Activated CD8-positive, alpha-beta memory T cell treated with anti-CD3 and anti-CD28 coated beads for 24 hours (primary cell): ENCODE data around the gene TRMT11.
"Not testable (repeated sequence)": the region's sequence is repeated elsewhere in the genome, so short reads cannot be mapped to it uniquely, and the experiment has no call there.

Experiments used
- DNase-seq: peaks from one replicate; pipeline ENCODE4 v3.0.0-alpha.2; 2020

The TRMT11 gene

GRCh38 chr6:125986301-125987025 is at the start of gene TRMT11:
Gene TRMT11 (plus strand): TSS chr6:125986540. CDS start chr6:125986551, 11 bp downstream.
- DNase-seq: peak; percentile 91

GRCh38 chr6:125939026-125939425 is 47.3 kb upstream of the TRMT11 start:
- DNase-seq: no peak

- DNase-seq: no peak
Observed at GRCh38 chr6:125939791-125940190, 46.5 kb upstream of the TRMT11 start.

- DNase-seq: no peak
Observed at GRCh38 chr6:125940247-125941041, 45.9 kb upstream of the TRMT11 start.

GRCh38 chr6:125942672-125943527 is 43.4 kb upstream of the TRMT11 start:
- no peak for DNase-seq

- no peak for DNase-seq
Observed at GRCh38 chr6:125943528-125944433, 42.6 kb upstream of the TRMT11 start.

- no peak for DNase-seq
Observed at GRCh38 chr6:125944434-125944816, 41.9 kb upstream of the TRMT11 start.

- DNase-seq: no peak
Observed at GRCh38 chr6:125944896-125945295, 41.4 kb upstream of the TRMT11 start.

- no peak for DNase-seq
Observed at GRCh38 chr6:125945378-125946141, 40.8 kb upstream of the TRMT11 start.

GRCh38 chr6:125947615-125948014 is 38.7 kb upstream of the TRMT11 start:
- no peak for DNase-seq

GRCh38 chr6:125948455-125948854 is 37.9 kb upstream of the TRMT11 start:
- no peak for DNase-seq

GRCh38 chr6:125949069-125949468 is 37.3 kb upstream of the TRMT11 start:
- no peak for DNase-seq

GRCh38 chr6:125950293-125950692 is 36.0 kb upstream of the TRMT11 start:
- DNase-seq: no peak

GRCh38 chr6:125950716-125951115 is 35.6 kb upstream of the TRMT11 start:
- not testable (repeated sequence) for DNase-seq

GRCh38 chr6:125951323-125951722 is 35.0 kb upstream of the TRMT11 start:
- DNase-seq: no peak

GRCh38 chr6:125952764-125953501 is 33.4 kb upstream of the TRMT11 start:
- no peak for DNase-seq

GRCh38 chr6:125953502-125953875 is 32.9 kb upstream of the TRMT11 start:
- no peak for DNase-seq

GRCh38 chr6:125954735-125955339 is 31.5 kb upstream of the TRMT11 start:
- no peak for DNase-seq

GRCh38 chr6:125955973-125956372 is 30.4 kb upstream of the TRMT11 start:
- DNase-seq: no peak
